Transverse colon (tissue), 3 donors: ENCODE measurements around the gene SLC7A1.

ENCODE experiments used
- EP300 ChIP-seq: sonication (generic); formaldehyde crosslinking; IDR thresholded peaks from one replicate; pipeline ENCODE4 v1.6.1; 2017; ENCODE audit warnings: antibody characterized with exemption, low read depth
- POLR2A ChIP-seq: fragments of 450-650 bp; IDR thresholded peaks from one replicate; pipeline ENCODE4 v1.6.1; 2016; ENCODE audit warnings: antibody characterized with exemption, mild to moderate bottlenecking, moderate library complexity
- TF ChIP-seq, protein P1 (sequence below), 5 experiments: fragments of 200-600 bp in 3 of 5; fragments of 450-650 bp in 2 of 5; sonication (generic) in 3 of 5; IDR thresholded peaks; 1 replicate in 2 of 5; 2 replicates in 3 of 5; pipeline ENCODE4 v1.5.1; 2016 to 2017; ENCODE audit warnings: antibody characterized with exemption in 5 of 5, inconsistent platforms in 3 of 5, mild to moderate bottlenecking in 2 of 5, moderate library complexity in 1 of 5

DNA sequence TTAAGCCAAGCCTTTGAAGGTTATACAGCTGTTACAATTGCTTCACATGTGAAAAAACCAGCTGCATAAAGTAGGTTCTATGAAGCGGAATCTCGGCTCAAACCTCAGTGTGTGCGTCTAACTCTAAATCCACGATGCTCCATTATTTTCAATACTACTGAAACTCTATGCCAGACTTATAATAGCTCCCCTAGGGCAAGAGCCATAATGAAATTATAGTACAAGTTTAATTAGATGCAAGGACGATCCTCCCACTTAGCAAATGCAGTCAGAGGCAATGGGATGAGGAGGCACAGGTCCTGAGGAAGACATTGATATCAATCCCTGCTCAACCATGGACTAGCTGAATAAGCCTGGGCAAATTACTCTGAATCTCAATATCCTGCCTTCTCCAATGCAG, 31.1 kb downstream of the SLC7A1 start:
- TF ChIP-seq, protein P1, sequence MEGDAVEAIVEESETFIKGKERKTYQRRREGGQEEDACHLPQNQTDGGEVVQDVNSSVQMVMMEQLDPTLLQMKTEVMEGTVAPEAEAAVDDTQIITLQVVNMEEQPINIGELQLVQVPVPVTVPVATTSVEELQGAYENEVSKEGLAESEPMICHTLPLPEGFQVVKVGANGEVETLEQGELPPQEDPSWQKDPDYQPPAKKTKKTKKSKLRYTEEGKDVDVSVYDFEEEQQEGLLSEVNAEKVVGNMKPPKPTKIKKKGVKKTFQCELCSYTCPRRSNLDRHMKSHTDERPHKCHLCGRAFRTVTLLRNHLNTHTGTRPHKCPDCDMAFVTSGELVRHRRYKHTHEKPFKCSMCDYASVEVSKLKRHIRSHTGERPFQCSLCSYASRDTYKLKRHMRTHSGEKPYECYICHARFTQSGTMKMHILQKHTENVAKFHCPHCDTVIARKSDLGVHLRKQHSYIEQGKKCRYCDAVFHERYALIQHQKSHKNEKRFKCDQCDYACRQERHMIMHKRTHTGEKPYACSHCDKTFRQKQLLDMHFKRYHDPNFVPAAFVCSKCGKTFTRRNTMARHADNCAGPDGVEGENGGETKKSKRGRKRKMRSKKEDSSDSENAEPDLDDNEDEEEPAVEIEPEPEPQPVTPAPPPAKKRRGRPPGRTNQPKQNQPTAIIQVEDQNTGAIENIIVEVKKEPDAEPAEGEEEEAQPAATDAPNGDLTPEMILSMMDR (IDR thresholded peaks at IDR 0.05) = no peak
- no peak for TF ChIP-seq POLR2A
- TF ChIP-seq EP300 = no peak
